ENCODE data around the gene FNDC1.

The FNDC1 gene

GRCh38 chr6:159212525-159213280, 43.5 kb downstream of the FNDC1 start:
- DNase-seq = no peak

DNA sequence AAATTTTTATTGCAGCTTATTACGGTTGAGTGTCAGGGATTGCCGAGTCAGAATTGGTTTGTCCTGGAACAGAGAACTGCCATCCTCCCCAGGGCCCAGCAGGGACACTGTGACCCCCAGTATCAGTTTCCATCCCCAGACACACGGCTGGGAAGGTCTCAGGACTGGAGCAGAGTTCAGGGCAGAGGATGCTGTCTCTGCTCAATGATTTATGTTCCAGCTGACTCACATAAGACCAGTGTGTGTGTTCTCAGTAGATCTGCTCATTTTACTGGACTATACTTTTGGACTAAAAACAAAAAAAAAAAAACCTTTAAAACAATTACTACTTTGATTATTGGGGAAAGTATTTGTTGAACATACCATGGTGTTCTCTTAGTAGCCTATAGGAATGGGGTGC, 44.2 kb downstream of the FNDC1 start:
- no peak for DNase-seq

GRCh38 chr6:159214281-159214680, 45.1 kb downstream of the FNDC1 start:
- DNase-seq = no peak

DNA sequence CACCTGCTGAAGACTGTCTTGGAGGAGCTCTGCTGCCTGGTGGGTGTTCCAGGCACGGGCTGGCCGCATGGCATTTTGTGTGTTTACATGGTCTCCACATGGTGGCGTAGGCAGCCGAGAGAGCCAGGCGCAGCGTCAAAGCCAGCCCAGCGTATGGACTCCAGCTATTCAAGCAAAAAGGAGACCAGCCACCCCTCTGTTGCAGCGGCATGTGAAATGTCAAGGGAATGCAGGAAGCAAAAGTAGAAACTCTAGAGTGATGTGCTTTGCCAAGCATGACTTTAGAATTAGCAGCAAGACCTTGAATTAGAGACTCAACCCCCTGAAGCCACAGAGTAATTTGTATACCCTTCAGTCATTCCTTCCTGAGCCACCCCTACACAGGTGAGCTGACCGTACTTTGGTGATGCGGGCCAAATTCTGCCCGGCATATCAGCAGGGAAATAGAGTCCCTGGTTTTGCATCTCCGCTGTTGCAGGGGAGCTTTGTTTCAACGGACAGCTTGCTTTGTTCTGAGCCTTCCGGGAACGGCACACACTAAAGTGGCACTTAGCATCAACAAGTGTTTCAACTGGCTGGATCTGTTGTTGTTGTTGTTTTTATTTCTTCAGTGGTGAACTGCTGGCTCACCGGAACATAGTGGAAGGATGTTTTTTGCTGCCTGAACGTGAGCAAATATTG, 48.5 kb downstream of the FNDC1 start:
- DNase-seq = no peak

DNA sequence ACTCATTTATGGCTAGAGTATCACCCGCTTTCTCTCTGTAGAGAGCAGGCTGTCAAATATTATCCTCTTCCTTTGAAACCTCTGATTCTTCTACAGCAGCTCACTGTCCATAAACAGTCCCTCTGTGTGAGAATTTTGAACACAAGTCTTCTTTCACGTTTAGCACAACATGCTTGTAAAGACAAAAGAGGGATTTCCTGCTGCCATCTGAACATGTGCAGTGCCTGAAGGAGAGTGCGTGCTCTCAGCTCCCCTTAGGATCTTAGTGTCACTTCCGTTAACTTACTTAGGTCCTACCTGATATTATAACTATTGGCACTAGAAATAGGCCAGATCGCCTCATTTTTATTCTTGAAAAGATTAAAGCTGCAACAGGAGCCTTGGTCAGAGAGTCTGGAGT, 50.9 kb downstream of the FNDC1 start:
- no peak for DNase-seq

GRCh38 chr6:159221486-159222170, 52.4 kb downstream of the FNDC1 start:
- DNase-seq = no peak

GRCh38 chr6:159224452-159224851, 55.3 kb downstream of the FNDC1 start:
- DNase-seq = no peak

GRCh38 chr6:159229651-159230051, 60.5 kb downstream of the FNDC1 start:
- DNase-seq = no peak

DNA sequence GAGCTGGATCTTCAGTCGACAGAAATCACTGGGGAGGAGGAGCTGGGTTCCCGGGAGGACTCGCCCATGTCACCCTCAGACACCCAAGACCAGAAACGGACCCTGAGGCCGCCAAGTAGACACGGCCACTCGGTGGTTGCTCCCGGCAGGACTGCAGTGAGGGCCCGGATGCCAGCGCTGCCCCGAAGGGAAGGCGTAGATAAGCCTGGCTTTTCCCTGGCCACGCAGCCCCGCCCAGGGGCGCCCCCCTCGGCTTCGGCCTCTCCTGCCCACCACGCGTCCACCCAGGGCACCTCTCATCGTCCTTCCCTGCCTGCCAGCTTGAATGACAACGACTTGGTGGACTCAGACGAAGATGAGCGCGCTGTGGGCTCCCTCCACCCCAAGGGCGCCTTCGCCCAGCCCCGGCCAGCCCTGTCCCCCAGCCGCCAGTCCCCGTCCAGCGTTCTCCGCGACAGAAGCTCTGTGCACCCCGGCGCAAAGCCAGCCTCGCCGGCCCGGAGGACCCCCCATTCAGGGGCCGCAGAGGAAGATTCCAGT, 63.0 kb downstream of the FNDC1 start:
- DNase-seq = no peak

- no peak for DNase-seq
These were observed 63.6 kb downstream of the FNDC1 start for GRCh38 chr6:159232751-159233150.

- no peak for DNase-seq
These were observed 64.3 kb downstream of the FNDC1 start for GRCh38 chr6:159233365-159234101.

- no peak for DNase-seq
These were observed 64.9 kb downstream of the FNDC1 start for GRCh38 chr6:159234102-159234553.

DNA sequence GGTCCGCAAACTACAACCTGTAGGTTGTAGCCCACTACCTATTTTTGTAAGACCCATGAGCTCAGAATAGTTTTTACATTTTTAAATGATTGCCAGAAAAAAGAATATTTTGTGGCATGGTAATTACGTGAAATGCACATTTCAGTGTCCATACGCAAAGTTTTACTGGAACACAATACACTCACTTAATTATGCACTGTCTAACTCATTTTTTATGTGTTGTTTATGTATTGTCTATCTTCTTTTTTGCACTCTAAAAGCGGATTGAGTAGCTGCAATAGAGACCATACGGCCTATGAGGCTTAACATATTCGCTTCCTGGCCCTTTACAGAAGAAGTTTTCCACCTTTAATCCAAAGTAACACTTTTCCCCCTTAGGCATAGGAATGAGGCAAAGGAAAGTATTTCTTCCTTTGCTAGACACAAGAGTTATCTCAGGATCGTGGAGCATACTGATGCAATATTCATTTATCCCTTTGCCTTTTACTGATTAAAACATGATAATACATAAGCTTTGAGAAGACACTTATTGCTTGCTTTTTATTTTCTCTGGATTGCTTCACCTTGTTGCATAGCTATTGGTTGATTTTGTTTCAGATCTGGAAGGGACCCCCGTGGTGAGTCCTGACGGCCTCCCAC, 69.8 kb downstream of the FNDC1 start:
- no peak for DNase-seq

GRCh38 chr6:159249128-159249527, 79.9 kb downstream of the FNDC1 start:
- no peak for DNase-seq

GRCh38 chr6:159249752-159250151, 80.6 kb downstream of the FNDC1 start:
- DNase-seq = no peak

DNA sequence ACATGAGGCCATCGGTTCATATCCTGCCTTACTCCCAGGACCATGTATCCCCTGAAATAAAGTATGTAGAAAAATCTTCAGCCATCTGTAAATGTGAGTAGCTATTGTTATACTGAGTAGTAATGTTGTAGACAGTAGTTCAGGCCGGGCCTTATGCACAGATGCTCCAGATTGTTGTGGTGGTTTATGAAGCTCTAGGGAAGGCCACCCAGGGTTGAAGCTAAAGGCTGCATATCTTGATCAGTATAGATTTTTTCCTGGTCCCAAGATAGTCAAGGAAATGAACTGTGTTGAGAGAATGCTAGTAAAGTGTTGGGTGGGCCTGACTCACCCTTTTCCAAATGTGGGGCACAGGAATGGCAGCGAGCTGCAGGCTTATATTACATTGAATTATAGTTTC, 81.4 kb downstream of the FNDC1 start:
- no peak for DNase-seq

DNA sequence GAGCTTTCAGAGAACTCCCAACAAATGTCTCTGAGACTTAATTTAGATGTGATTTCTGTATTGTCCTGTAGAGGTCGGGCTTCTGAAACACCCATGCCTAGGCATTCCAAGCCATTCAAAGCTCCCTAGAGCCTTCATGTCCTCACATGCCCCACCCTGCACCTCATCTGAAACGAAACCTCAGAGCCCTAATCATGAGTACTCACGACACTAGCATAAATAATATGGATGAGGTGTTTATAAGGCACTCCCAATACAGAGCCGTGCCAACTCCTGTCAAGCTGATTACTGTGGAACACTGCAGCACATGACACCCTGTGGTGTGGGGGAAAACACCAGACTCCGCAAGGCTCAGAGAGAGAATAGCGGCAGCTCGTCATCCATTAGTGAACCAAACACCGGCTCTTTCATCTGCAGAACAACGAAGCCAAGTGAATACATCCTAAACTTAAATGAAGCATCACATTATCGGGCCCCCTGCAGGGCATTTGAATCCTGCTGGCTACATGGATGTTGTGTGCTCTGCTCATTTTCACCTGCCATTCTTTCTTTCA, 83.8 kb downstream of the FNDC1 start:
- DNase-seq = no peak

DNA sequence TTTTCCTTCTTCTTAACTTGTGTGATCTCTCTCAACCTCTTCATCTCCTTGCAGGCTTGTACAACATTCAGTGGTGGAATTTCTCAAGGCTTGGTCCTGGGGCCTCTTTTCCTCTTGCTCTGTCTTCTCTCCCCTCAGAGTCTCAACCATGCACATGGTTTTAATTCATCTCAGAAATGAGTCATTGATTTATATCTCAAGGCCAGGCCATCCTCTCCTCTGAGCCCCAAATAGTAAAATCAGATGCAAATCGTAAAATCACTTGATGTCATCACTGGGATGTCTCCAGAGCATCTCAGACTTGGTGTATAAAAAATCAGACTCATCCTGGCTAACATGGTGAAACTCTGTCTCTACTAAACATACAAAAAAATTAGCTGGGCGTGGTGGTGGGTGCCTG, 85.0 kb downstream of the FNDC1 start:
- no peak for DNase-seq

GRCh38 chr6:159255434-159255951, 86.3 kb downstream of the FNDC1 start:
- no peak for DNase-seq

DNA sequence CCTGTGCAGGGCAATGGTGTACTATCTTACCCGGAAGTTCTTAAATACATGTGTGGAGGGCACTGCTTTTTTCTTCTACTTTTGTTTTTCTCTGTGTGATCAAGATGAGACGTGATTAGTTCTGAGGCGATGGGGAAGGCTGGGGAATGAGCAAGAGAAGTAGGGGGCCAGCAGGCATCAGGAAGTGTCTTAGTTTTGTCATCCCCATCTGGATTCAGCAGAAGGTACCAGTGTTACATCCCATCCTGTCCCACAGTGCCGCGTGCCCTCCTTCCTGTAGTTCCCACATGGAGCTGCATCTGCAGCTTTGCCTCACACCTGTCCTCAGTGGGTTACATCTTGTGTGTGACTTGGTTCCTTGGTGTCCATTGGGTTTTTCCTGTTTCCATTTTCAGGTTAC, 86.9 kb downstream of the FNDC1 start:
- no peak for DNase-seq

DNA sequence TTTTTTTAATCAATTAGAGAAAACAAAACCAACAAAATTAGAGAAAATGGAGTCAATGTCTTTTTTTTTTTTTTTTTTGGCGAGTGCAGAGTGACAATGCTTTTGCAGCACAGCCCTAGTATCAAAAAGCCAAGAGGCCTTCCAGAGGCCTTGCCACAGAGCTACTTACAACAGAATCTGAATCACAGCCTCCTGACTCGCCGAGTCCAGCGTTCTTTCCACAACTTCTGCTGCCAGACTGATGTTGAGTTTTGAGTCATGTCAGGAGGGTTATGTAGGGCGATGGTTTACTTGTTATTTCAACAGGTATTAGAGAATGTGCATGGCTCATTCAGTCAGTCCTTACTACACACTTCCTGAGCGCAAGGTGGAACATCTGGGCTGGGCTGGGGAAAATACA, 88.6 kb downstream of the FNDC1 start:
- DNase-seq = no peak
